ENCODE measurements around the gene OR13C3. TPM values are rescaled to one million over a fixed set of nuclear protein-coding genes. Genes with fewer than 3 reads are reported as not detected.

Gene OR13C3
- not detected for total RNA-seq

DNA sequence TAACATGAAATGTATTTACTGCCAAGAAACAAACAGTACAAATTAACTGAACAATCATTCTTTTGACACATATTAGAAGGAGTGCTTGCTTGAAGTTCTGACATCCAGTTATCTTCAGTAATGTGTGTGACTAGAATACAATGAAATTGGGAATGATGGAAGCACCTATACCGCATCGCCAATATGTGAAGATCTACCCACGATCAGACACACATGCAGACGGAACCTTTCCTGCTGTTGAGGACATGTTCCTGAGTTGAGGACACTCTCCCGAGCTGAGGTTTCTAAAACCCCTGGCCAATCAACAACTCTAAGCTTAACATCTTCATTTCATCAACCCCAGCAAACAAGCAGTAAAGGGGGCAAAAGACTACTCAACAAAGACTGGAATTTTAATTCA lies at the start of gene OR13C3:
Gene OR13C3, minus strand, starts transcription at position 101 of the 400 bp plus-strand sequence. CDS start 133 bp downstream, outside the sequence.
- H3K9me3 Mint-ChIP-seq (ENCODE audit: low read depth), result no peaks in the 10 kb centered on the region
- DNase-seq, result no peak
- no peaks in the 10 kb centered on the region for H3K27me3 Mint-ChIP-seq
- no peak for ATAC-seq
- H3K36me3 Mint-ChIP-seq (ENCODE audit: low read depth), result no peaks in the 10 kb centered on the region
- ChIA-PET CTCF (no interaction called here), POLR2A (no interaction called here)
- H3K4me3 Mint-ChIP-seq, result no peak within 1 kb of the TSS
- H3K27ac Mint-ChIP-seq, result no peak within 1 kb of the TSS
- intact Hi-C loops (cut with DNase I, micrococcal nuclease), result no loop called here
- no peaks in the 10 kb centered on the region for H3K4me1 Mint-ChIP-seq

DNA sequence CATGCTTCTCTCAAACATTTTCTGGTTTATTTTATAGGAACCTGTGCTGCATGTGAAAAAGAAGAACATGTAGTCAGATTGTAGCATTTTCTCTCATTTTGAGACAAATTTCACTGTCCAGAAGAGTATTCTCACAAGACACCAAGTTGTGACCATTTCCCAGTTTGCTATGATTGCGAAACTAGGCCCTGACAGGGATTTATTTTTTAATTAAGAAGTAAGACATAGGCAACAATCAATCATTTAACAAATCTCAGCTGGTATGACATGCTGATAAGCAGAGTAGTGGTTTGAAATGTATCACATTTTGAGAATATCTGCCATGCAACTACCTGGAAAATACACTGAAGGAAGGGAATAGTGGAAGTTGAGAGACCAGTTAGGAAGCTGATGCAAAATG lies 43.9 kb upstream of the OR13C3 start:
- CTCF ChIA-PET, result no interaction called here
- peaks cover 1% of the 10 kb centered on the region for H3K27me3 Mint-ChIP-seq
- no peaks in the 10 kb centered on the region for H3K36me3 Mint-ChIP-seq (ENCODE audit: low read depth)
- no peaks in the 10 kb centered on the region for H3K9me3 Mint-ChIP-seq (ENCODE audit: low read depth)
- DNase-seq (no peak), ATAC-seq (no peak)
- intact Hi-C loops (cut with DNase I, micrococcal nuclease), result no loop called here
- POLR2A ChIA-PET, result no interaction called here
- no peaks in the 10 kb centered on the region for H3K4me1 Mint-ChIP-seq
- no peak overlapping the region for H3K4me3 Mint-ChIP-seq
- H3K27ac Mint-ChIP-seq, result no peak overlapping the region

DNA sequence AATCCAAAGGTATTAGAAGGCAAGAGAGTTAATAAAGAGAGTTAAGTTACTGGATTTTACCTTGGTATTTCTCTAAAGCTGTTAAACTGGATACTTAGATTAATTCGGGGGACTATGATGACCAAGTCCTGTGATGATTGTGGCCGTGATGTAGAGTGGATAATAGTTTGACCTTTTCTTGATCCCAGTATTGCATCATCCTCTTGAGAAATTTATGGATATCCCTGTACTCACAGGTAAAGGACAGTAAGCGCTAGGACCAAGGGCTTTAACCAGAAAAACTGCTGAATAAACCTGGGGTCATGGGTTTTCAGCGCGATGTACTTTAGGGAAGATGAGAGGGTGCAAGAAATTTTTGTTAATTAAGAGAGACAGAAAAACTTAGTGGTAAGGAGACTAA lies 40.6 kb upstream of the OR13C3 start:
- no peak overlapping the region for H3K27ac Mint-ChIP-seq
- H3K4me3 Mint-ChIP-seq, result no peak overlapping the region
- peaks cover 4% of the 10 kb centered on the region for H3K9me3 Mint-ChIP-seq (ENCODE audit: low read depth)
- ChIA-PET CTCF (interaction anchor here (0.7 kb wide), 1 partner anchor 406 kb away, joined by 3 read pairs; no protein-coding TSS in a partner anchor), POLR2A (no interaction called here)
- DNase-seq (no peak), ATAC-seq (no peak)
- no peaks in the 10 kb centered on the region for H3K4me1 Mint-ChIP-seq
- H3K27me3 Mint-ChIP-seq, result peaks cover 1% of the 10 kb centered on the region
- H3K36me3 Mint-ChIP-seq (ENCODE audit: low read depth), result no peaks in the 10 kb centered on the region
- intact Hi-C loops (cut with DNase I, micrococcal nuclease), result no loop called here

DNA sequence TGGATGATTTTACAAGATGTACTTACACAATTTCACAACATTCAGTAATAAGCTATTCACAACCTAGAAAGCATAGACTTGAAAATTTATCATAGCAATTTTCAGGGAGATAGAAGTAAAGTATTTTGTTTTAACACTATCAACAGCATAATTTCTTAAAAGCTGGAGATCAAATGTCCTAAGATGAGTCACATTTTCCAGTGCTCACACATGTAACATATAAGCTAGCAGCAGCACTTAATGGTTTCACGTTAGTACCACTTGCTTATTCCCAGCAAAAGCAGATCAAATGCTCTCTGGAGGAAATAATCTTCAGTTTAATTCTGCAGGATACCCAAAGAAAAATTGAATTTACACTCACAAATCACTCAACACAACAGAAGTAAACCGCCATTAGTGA lies 38.8 kb upstream of the OR13C3 start:
- POLR2A ChIA-PET, result no interaction called here
- CTCF ChIA-PET, result no interaction called here
- DNase-seq (no peak), ATAC-seq (no peak)
- H3K36me3 Mint-ChIP-seq (ENCODE audit: low read depth), result no peaks in the 10 kb centered on the region
- no peak overlapping the region for H3K4me3 Mint-ChIP-seq
- intact Hi-C loops (cut with DNase I, micrococcal nuclease), result no loop called here
- no peak overlapping the region for H3K27ac Mint-ChIP-seq
- H3K9me3 Mint-ChIP-seq (ENCODE audit: low read depth), result peaks cover 7% of the 10 kb centered on the region
- H3K27me3 Mint-ChIP-seq, result no peaks in the 10 kb centered on the region
- no peaks in the 10 kb centered on the region for H3K4me1 Mint-ChIP-seq

DNA sequence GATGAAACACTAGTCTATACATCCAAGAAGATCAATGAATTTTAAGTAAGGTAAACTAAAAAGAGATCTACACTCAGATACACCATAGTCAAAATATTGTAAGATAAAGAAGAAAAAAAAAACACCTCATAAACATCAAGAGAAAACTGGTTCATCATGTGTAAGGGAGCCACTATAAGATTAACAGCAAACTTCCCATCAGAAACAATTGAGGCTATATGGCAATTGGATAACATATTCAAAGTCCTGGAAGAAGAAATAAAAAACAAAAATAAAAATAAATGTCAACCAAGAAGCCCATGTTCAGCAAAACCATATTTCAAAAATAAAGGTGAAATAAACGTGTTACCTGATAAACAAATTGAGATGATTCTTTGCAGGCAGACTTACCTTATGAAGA lies 36.0 kb upstream of the OR13C3 start:
- H3K4me1 Mint-ChIP-seq, result no peaks in the 10 kb centered on the region
- no peak for ATAC-seq
- H3K4me3 Mint-ChIP-seq, result no peak overlapping the region
- DNase-seq, result no peak
- no peak overlapping the region for H3K27ac Mint-ChIP-seq
- H3K9me3 Mint-ChIP-seq (ENCODE audit: low read depth), result peaks cover 7% of the 10 kb centered on the region
- no peaks in the 10 kb centered on the region for H3K36me3 Mint-ChIP-seq (ENCODE audit: low read depth)
- intact Hi-C loops (cut with DNase I, micrococcal nuclease), result loop anchor here in 1 of 2 experiments (5.0 kb wide), 1 partner anchor 140 kb away; no protein-coding TSS in a partner anchor
- H3K27me3 Mint-ChIP-seq, result no peaks in the 10 kb centered on the region
- POLR2A ChIA-PET, result no interaction called here
- CTCF ChIA-PET, result no interaction called here

DNA sequence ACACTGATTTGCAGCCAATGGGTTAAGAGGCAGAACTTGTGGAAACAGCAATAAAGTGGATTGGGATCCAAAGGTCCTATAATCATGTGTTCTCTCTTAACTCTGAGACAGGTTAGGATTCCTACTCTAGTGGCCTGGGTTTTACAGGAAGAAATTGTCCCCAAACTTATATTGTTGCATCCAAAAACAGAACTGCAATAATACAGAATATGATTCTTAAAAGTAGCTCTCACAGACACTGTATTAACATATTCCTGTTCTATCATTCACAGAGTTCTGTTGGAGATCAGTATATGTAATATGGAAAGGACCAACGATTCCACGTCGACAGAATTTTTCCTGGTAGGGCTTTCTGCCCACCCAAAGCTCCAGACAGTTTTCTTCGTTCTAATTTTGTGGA lies 32.2 kb upstream of the OR13C3 start, which contains the start of gene OR13C8:
Gene OR13C8, plus strand, starts transcription at position 301 of the 400 bp plus-strand sequence. Its CDS starts 0 bp downstream, at position 301.
- no peak within 1 kb of the TSS for H3K27ac Mint-ChIP-seq
- intact Hi-C loops (cut with DNase I, micrococcal nuclease), result no loop called here

DNA sequence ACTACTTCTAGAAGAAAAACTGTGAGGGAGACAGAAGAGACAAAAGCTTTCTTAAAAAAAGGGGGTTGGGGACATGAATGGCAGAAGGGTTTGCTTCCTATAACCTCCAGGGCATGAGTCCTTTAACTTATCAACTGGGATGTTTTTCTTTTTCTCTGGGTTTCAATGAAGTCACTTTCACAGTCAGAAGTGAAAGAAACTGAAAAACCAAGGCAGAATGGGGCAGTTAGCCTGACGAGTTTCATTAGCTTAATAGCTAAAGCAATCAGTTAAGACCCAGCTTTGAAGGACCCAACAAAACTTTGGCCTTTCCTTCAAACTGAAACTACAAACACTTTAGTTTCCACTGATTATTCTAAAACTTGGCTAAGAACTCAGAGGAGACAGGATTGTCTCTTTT lies 27.7 kb upstream of the OR13C3 start:
- H3K4me1 Mint-ChIP-seq, result no peaks in the 10 kb centered on the region
- H3K27me3 Mint-ChIP-seq, result no peaks in the 10 kb centered on the region
- H3K27ac Mint-ChIP-seq, result no peak overlapping the region
- CTCF ChIA-PET, result no interaction called here
- ATAC-seq, result no peak
- H3K9me3 Mint-ChIP-seq (ENCODE audit: low read depth), result peaks cover 2% of the 10 kb centered on the region
- no peak overlapping the region for H3K4me3 Mint-ChIP-seq
- DNase-seq, result no peak
- POLR2A ChIA-PET, result interaction anchor here (0.6 to 0.8 kb wide), 2 partner anchors 34 to 395 kb away, joined by 4 to 5 read pairs; no protein-coding TSS in a partner anchor
- intact Hi-C loops (cut with DNase I, micrococcal nuclease), result no loop called here
- H3K36me3 Mint-ChIP-seq (ENCODE audit: low read depth), result no peaks in the 10 kb centered on the region

More for the DNA sequence above, 32.2 kb upstream of the OR13C3 start, which contains the start of gene OR13C8:
- ChIA-PET CTCF (interaction anchor here (0.6 kb wide), 2 partner anchors 834 to 1341 kb away, joined by 3 to 4 read pairs; no protein-coding TSS in a partner anchor), POLR2A (no interaction called here)
- ATAC-seq (no peak), DNase-seq (no peak)
- Mint-ChIP-seq H3K9me3 (ENCODE audit: low read depth) (peaks cover 7% of the 10 kb centered on the region), H3K4me1 (no peaks in the 10 kb centered on the region), H3K36me3 (ENCODE audit: low read depth) (no peaks in the 10 kb centered on the region), H3K27me3 (no peaks in the 10 kb centered on the region), H3K4me3 (no peak within 1 kb of the TSS)

DNA sequence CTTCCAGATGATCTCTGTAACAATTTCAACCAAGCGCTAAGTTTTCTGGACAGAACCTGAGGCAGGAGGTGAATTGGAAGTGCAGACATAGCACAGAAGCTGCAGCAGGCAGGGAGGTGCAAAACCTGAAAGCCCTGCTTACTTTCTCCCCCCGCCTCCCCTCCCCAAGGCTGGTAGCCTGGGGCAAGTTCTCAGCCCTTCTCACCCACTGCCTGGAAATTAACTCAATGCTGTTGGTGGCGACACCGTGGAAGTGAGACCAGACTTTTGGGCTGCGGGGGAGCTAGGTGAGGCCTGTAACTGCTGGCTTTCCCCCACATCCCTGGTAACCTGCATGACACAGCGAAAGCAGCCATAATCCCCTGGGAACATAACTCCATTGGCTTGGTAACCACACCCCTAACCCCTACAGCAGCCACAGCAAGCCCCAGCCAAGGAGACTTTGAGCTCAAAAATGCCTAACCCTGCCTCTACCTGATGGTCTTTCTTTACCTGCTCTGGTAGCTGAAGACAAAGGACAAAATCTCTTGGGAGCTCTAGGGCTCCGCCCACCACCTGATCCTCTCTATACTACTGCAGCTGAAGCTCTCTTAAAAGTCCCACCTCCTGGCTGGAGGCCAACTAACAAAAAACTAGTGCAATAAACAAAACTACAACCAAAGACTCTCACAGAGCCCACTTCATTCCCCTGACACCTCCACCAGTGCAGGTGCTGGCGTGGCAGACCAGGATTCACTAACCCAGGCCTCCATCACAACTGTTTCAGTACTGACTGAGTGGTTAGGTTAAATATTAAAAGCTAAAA lies 20.4 kb upstream of the OR13C3 start:
- H3K27ac Mint-ChIP-seq, result no peak overlapping the region
- ChIA-PET POLR2A (interaction anchor here (0.6 kb wide), 1 partner anchor 50 kb away, joined by 3 read pairs; no protein-coding TSS in a partner anchor), CTCF (no interaction called here)
- H3K4me1 Mint-ChIP-seq, result no peaks in the 10 kb centered on the region
- no peak for ATAC-seq
- DNase-seq, result no peak
- H3K36me3 Mint-ChIP-seq (ENCODE audit: low read depth), result no peaks in the 10 kb centered on the region
- no peak overlapping the region for H3K4me3 Mint-ChIP-seq
- intact Hi-C loops (cut with DNase I, micrococcal nuclease), result no loop called here
- H3K9me3 Mint-ChIP-seq (ENCODE audit: low read depth), result peaks cover 8% of the 10 kb centered on the region
- H3K27me3 Mint-ChIP-seq, result no peaks in the 10 kb centered on the region

DNA sequence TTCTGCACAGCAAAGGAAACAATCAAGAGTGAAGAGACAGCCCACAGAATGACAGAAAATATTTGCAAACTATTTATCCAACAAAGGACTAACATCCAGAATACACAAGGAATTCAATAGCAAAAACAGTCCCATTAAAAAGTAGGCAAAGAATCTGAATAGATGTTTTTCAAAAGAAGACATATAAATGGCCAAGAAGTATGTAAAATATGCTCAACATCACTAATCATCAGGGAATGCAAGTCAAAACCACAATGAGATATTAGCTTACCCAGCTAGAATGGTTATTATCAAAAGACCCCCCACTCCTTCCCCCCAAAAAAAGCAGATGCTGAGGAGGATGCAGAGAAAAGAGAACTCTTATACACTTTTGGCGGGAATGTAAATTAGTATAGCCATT lies 18.9 kb upstream of the OR13C3 start:
- H3K27ac Mint-ChIP-seq, result no peak overlapping the region
- no peaks in the 10 kb centered on the region for H3K36me3 Mint-ChIP-seq (ENCODE audit: low read depth)
- H3K9me3 Mint-ChIP-seq (ENCODE audit: low read depth), result peaks cover 8% of the 10 kb centered on the region
- intact Hi-C loops (cut with DNase I, micrococcal nuclease), result no loop called here
- no peaks in the 10 kb centered on the region for H3K27me3 Mint-ChIP-seq
- ChIA-PET POLR2A (no interaction called here), CTCF (no interaction called here)
- ATAC-seq (no peak), DNase-seq (no peak)
- H3K4me1 Mint-ChIP-seq, result no peaks in the 10 kb centered on the region
- H3K4me3 Mint-ChIP-seq, result no peak overlapping the region

DNA sequence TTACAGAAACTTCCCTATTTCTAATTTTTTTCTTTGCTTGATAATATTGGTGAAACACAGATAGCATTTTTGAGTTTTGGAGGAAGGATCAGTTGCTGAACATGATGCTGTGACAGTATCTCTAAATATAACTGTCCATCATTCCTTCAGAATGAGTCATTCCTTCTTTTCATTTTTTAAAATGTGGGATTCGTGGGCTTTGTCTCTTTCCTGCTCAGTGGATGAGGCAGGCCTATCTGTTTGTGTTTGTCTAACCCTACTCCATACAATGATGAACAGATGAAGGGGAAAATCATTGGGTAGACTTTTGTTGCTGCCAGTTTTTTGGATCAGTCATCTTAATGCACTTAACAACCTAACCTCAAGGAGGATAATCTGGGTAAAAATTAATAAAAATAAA lies 16.6 kb upstream of the OR13C3 start:
- peaks cover 5% of the 10 kb centered on the region for H3K9me3 Mint-ChIP-seq (ENCODE audit: low read depth)
- intact Hi-C loops (cut with DNase I, micrococcal nuclease), result no loop called here
- H3K4me1 Mint-ChIP-seq, result no peaks in the 10 kb centered on the region
- ATAC-seq (no peak), DNase-seq (no peak)
- no peaks in the 10 kb centered on the region for H3K27me3 Mint-ChIP-seq
- H3K4me3 Mint-ChIP-seq, result no peak overlapping the region
- H3K27ac Mint-ChIP-seq, result no peak overlapping the region
- ChIA-PET POLR2A (no interaction called here), CTCF (no interaction called here)
- no peaks in the 10 kb centered on the region for H3K36me3 Mint-ChIP-seq (ENCODE audit: low read depth)

DNA sequence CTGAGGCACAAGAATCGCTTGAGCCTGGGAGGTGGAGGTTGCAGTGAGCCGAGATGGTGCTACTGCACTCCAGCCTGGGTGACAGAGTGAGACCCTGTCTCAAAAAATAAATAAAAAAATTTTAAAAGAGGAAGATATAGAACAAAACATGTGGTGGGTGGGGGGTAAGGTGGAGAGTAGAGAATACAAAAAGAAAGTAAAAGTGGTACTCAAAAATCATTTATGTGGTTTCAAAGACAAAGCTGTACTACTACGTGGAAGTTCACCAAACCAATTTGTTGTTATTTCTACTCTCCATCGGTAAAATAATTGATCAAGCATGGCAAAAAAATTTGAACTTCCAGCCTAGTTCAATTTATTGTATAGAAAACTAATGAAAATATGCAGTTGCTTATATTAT lies 8.0 kb upstream of the OR13C3 start:
- no peaks in the 10 kb centered on the region for H3K9me3 Mint-ChIP-seq (ENCODE audit: low read depth)
- DNase-seq (no peak), ATAC-seq (no peak)
- no peak overlapping the region for H3K27ac Mint-ChIP-seq
- H3K36me3 Mint-ChIP-seq (ENCODE audit: low read depth), result no peaks in the 10 kb centered on the region
- H3K4me3 Mint-ChIP-seq, result no peak overlapping the region
- ChIA-PET CTCF (no interaction called here), POLR2A (interaction anchor here (0.6 kb wide), 1 partner anchor 216 kb away, joined by 8 read pairs; no protein-coding TSS in a partner anchor)
- H3K27me3 Mint-ChIP-seq, result no peaks in the 10 kb centered on the region
- H3K4me1 Mint-ChIP-seq, result no peaks in the 10 kb centered on the region
- intact Hi-C loops (cut with DNase I, micrococcal nuclease), result no loop called here

DNA sequence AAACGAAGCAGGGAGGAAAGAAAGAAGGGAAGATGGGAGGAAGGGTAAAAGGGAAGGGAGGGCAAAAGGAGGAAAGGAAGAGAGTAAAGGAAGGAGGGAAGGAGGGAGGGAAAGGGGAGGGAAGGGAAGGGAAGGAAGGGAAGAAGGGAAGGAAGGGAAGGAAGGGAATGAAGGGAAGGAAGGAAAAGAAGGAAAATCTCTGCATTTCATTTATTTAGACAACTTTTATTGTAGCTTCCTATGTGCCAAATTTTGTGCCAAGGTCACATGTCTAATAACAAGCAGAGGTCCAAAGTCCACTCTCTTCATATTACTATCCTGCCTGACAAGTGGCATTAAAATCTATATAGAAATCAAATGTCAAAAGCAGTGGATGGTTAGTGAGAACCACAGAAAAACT lies 2.6 kb upstream of the OR13C3 start:
- Mint-ChIP-seq H3K9me3 (ENCODE audit: low read depth) (no peaks in the 10 kb centered on the region), H3K27me3 (no peaks in the 10 kb centered on the region), H3K36me3 (ENCODE audit: low read depth) (no peaks in the 10 kb centered on the region), H3K4me1 (no peaks in the 10 kb centered on the region), H3K27ac (no peak overlapping the region), H3K4me3 (no peak overlapping the region)
- CTCF ChIA-PET, result no interaction called here
- intact Hi-C loops (cut with DNase I, micrococcal nuclease), result no loop called here
- DNase-seq (no peak), ATAC-seq (no peak)
- POLR2A ChIA-PET, result no interaction called here

Data from activated CD4-positive, alpha-beta T cell treated with anti-CD3 and anti-CD28 coated beads for 36 hours (primary cell).